Inflammatory macrophage treated with lipopolysaccharide for 4 hours (primary cell): Measurements from ENCODE around the gene LRMDA.
"Not testable (repeated sequence)": the region's sequence is repeated elsewhere in the genome, so short reads cannot be mapped to it uniquely, and the experiment has no call there.

Experiments
- DNase-seq: peaks from one replicate; pipeline ENCODE4 v3.0.0-alpha.2; 2020

The LRMDA gene

DNA sequence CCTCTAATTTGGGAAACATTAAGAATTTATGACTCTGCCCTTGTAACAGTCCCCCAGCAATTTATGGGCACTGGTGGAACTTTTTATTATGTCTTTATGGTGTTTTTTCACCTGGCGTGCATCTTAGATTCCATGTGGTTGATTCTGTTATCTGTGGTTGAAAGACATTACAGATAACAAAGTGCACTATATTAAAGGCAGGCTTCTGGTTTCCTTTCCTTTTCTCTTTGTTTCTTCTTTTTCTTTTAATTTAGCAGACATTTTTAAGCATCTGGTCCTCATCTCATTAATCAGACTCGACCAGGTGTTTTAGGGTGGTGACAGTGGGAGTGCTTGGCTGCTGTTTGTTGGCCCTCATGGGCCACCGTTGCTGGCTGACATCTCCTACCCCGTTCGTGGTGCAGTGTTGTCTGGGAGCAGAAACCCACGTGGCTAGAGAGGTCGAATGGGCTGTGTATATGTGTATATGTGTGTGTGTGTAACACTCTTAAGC lies 77.4 kb downstream of the LRMDA start:
- DNase-seq: no peak

DNA sequence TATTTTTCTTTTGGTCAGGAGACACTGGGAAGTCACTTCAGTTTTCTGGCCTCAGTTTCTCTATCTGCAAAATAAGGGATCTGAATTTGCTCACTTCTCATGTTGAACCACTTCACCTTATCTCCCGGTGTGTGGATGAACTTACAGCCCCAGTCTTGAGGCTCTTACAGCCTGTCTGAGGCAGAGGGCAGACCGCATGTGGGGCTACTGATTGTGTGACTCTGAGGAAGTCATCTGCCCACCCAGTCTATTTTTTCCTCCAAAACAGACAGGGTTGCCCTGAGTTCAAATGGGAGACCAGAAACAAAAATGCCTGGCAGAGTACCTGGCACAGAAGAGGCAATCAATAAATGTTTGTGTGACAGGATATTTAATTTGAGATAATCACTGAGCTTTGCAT lies 78.3 kb downstream of the LRMDA start:
- no peak for DNase-seq

DNA sequence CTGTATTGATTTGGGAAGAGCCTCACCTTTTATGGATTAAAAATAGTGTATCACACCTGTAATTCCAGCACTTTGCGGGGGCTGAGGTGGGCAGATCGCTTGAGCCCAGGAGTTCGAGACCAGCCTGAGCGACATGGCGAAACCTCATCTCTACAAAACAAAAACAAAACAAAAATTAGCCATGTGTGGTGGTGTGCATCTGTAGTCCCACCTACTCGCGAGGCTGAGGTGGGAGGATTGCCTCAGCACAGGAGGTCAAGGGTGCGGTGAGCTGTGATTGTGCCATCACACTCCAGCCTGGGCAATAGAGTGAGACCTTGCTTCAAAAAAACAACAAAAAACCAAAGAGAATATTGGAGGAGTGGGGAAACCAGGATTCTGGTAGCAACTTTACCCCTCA lies 79.6 kb downstream of the LRMDA start:
- no peak for DNase-seq

DNA sequence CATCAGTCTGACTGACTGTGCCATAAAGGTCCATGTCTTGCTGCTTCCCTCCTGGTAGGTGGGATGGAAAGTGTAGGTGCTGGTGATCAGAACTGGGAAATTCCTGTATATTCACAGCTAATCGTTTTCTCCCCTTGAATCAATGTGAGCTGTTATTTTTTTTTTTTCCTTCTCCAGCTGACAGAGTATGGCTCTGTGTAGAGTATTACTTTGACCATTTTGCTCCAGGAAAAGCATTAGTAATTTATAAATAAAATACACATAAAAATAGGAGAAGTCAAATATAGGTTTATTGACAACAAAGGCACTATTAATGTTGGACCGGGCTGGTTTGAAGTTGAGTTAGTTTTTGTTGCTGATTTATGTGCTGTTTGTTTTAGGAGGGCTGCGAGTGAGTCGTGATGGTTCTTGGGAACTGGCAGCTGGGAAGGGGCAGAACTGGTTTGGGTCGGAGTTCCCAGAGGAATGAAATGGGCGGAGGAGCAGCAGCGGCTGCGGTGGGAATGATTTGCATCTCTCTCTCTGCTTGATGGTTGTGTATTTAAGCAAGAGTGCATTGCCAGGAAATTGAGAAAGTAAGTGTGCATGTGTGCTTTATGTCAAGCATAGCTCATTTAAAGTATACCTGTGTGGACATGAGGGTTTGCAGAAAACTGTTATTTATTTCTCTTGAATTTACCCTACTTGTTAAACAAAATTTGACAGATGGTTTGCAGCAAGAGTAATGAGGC lies 80.9 kb downstream of the LRMDA start:
- DNase-seq: no peak

DNA sequence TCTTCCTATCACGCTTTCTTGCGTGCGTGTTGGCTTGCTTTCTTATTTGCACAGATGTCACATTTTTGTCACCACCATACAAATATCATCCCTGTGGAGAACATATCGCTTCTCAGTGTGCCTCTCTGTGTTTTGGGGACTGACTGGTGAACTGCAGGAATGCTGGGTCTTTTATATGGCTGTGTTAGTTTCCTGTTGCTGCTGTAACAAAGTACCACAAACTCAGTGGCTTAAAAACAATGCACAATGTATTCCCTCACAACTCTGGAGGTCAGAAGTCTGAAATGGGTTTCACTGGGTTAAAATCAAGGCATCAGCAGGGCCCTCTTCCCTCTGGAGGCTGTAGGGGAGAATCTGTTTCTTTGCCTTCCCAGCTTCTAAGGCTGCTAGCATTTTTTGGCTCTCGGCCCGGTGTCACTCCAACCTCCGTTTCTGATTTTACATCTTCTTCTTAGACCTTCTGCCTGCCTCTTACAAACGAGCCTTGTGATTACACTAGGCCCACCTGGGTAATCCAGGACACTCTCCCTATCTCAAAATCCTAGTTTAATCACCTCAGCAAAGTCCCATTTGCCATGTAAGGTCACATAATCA lies 82.0 kb downstream of the LRMDA start:
- no peak for DNase-seq

DNA sequence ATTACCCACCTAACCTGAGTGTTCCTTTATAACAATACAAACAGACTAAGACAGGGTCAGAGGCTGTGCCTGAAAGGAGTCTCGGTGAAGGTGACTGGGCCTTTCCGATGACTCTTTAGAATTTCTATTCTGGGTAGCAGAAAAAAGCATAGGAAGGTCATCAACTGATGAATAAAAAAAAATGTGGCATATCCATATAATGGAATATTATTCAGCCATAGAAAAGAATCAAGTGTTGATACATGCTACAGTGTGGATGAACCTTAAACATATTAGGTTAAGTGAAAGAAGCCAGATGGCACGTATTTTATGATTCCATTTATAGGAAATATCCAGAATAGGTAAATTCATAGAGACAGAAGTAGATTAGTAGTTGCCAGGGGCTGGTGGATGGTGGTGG lies 83.4 kb downstream of the LRMDA start:
- no peak for DNase-seq

DNA sequence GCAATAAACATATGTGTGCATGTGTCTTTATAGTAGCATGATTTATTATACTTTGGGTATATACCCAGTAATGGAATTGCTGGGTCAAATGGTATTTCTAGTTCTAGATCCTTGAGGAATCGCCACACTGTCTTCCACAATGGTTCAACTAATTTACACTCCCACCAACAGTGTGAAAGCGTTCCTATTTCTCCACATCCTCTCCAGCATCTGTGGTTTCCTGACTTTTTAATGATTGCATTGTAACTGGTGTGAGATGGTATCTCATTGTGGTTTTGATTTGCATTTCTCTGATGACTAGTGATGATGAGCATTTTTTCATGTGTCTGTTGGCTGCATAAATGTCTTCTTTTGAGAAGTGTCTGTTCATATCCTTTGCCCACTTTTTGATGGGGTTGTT lies 84.7 kb downstream of the LRMDA start:
- not testable (repeated sequence) for DNase-seq

DNA sequence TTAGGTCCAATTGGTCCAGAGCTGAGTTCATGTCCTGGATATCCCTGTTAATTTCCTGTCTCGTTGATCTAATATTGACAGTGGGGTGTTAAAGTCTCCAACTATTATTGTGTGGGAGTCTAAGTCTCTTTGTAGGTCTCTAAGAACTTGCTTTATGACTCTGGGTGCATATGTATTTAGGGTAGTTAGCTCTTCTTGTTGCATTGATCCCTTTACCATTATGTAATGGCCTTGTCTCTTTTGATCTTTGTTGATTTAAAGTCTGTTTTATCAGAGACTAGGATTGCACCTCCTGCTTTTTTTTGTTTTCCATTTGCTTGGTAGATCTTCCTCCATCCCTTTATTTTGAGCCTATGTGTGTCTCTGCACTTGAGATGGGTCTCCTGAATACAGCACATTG lies 87.8 kb downstream of the LRMDA start:
- not testable (repeated sequence) for DNase-seq

DNA sequence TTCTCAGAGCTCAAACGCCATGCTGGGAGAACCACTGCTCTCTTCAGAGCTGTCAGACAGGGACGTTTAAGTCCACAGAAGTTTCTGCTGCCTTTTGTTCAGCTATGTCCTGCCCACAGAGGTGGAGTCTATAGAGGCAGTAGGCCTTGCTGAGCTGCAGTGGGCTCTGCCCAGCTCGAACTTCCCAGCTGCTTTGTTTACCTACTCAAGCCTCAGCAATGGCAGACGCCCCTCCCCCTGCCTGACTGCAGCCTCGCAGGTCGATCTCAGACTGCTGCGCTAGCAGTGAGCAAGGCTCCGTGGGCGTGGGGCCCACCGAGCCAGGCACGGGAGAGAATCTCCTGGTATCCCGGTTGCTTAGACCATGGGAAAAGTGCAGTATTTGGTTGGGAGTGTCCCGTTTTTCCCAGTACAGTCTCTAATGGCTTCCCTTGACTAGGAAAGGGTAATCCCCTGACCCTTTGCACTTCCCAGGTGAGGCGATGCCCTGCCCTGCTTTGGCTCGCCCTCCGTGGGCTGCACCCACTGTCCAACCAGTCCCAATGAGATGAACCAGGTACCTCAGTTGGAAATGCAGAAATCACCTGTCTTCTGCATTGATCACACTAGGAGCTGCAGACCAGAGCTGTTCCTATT lies 89.9 kb downstream of the LRMDA start:
- DNase-seq: not testable (repeated sequence)

DNA sequence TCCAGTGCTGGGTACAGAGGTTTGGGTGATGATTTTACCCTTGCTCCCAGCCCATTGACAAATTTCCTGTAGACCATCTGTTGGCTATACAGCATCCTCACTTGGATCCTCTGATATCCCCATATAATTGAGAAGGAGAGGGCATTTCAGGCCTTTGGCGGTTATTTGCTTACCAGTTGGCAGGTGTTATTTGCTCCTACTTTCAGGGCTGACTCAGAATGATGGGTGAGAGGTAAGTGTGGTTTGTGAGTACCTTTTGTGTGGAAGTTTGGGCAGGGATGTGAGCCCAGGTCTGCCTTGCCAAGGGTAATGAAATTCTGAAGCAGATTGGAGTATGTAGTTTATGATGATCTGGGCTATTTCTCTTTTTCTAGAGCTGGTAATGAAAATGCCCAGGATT lies 93.6 kb downstream of the LRMDA start:
- no peak for DNase-seq

DNA sequence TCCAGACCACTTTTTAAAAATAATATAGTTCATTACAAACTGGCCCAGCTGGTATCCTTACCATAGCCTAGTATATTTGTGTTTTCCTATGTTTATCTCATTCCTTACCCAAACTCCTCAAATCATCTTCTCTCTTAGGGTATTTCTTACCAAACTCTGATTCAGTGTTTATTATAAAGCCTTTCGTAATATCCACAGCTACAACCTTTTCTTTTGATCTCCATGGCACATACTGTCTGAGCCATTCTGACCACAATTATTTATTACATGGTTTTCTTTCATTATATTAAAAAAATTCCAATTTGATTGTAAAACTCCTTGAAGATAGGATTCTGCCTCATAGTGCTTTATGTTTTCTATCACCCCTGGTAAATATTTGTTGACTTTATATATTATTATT lies 94.2 kb downstream of the LRMDA start:
- DNase-seq: no peak

DNA sequence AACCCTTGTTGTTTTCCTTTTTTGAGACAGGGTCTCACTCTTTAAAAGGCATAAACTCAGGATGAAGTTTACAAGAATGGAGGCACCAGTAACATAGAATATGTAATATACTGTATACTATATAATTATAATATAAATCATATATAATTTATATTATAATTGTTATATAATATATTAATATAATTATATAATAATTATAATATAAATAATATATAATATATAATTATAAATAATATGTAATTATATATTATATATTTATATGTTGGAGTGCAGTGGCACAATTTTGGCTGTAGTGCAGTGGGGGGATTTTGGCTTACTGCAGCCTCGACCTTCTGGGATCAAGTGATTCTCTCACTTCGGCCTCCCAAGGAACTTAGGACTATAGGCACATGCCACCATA lies 96.1 kb downstream of the LRMDA start:
- DNase-seq: no peak

DNA sequence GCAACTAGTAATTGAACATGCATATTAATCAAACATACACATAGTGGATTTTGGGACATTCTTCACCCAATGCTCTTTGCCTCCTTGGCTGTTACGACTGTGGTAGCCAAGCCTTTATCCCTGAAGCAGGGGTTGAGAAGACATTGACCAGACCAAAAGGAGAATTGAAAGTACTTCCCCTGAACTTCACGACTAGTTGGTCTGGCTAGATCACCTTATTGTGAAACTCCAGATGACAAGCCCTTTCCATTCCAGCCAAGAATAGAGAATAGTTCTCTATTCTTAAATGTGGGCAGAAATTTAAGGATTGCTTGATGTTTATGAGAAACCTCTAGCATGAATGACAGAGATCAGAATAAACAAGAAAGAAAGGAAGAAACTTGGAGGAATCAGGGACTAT lies 97.0 kb downstream of the LRMDA start:
- peak; percentile 95 for DNase-seq

DNA sequence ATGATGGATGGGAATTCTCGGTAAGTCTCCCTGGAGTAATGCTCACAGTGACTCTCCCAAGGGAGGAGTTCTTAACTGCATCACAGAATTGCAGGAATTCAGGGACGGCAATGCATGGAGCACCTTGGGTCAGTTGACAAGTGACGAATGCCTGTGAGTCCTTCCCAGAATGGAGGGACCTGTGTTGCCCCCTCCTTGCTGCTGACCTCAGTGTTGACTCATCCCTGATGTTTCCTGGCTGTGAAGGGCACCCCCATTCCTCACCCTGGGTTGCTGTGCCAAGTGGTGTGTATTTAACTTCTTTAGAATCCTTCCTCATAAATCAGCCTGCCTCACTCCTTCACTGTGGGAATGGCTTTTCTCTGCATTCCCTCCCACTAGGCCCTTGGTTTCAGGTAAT lies 98.9 kb downstream of the LRMDA start:
- no peak for DNase-seq

DNA sequence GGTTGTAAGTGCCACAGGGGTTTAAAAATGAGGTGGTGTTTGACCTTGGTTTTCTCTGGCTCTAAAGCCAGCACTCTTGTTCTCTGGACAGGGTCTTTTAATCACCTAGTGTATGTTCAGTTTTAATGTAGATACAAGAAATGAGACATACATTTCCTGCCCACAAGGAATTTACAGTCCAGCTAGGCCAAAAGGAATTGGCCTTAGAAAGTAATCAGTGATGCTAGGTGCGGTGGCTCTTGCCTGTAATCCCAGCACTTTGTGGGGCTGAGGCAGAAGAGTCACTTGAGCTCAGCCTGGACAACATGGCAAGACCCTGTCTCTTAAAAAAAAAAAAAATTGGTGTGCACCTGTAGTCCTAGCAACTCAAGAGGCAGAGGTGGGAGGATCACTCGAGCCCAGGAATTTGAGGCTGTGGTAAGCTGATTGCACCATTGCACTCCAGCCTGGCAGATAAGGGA lies 100.2 kb downstream of the LRMDA start:
- DNase-seq: no peak

DNA sequence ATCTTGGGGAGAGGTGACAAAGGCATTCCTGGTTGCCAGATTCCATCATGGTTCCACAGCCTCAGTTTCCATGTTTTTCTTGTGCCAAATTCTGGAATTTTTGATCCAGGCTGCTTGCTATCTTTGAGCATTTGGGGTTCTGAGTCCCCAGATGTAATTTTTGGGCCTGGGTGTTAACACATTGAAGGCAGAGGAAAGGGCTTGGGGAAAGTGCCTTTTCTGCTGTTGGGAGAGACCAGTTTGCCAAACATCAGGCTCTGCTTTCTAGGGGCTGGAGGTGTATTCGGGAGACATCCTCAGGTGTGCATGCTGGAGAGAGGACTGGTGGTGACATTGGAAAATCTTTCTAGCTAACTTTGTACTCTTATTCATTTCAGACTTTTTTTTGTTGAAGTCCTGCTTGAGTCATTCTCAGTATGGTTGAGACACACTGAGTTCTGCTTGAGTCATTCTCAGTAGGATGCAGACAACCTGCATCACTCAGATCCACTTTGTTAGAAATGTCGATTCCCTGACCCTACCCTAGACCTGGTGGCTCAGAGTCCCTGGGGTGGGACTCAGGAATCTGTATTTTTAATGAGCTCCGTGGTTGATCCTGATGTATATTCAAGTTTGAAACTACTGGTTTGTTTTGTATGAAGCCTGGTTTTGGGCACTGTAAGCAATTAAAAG lies 101.0 kb downstream of the LRMDA start:
- peak; percentile 70 for DNase-seq

DNA sequence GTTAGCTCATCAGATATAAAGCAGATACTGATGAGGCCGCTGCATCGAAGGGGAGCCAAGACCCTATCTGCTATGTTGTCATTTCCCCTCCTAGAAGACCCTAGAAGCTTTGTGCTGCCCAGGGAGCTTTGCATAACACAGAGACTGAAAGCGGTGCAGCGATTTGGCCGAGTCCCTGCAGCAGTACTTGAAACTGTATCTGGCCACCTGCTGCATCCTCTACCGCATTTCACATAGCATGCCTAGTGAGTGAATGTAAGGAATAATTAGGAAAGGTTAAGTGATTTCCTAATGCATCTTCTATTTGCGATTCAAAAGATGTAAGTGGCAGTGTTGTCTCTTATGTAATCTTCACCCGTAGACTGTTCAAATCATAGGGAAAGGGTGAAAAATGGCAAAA lies 106.7 kb downstream of the LRMDA start:
- no peak for DNase-seq

DNA sequence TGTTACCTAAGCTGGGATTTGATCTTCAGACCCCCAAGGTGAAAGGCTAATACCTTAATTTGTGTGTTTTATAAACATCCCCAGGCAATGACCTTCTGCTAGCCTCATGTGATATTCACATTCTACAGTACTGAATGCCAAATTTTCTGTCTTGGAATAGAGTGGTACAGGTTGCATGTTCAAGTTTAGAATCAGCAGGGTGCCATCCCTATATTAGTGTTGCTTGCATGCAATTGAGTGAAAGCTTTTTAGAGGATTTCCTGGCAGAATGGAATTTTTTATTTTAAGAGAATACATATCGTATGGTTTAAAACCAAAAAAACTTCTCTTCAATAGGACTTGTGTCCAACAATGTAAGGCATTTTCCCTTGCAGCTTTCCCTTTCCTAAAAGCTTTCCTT lies 107.3 kb downstream of the LRMDA start:
- DNase-seq: no peak

DNA sequence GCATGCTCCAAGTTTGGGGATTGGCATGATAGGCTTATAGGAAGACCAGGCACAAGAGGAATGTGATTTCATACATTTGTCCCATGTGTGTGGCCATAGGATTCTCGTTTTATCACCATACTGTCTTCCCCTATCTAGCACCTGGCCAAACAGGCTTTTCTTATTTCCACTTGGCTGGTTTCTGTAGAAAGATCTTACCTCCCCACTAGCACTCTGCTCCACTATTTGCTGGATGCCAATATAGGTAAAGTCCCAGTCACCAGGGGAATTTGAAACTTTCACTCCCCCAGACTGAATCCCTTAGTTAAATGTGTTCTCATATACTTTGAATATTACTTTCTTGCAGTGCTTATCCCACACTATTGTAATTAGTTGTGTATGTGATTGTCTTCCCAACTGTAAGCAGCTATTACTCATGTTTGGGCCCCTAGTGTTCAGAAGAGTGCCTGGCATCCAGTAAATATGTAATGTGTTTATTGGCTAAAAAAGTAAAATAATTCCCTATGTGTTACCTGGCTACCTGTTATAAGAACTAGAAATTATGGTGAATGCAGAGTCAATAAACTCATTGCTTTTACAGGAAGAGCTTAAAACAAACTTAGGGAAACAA lies 109.0 kb downstream of the LRMDA start:
- no peak for DNase-seq

DNA sequence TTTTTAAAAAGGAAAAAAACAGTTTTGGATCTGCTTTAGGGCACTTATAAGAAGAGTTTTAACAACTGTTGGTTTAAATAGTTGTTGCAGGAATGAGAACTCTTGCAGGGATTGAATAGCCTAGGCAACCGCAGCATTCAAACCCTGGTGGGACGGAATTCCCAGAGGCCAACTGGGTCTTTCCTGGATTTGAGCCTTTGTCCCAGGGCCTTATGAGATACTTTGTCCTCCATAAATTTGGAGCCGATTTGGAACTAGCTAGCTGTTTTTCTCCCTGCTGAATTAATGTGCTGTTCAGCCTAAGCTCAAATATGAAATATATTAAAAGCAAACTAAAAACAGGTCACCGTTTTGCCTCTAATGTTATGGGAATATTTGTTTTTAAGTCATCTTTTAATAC lies 109.6 kb downstream of the LRMDA start:
- DNase-seq: no peak

DNA sequence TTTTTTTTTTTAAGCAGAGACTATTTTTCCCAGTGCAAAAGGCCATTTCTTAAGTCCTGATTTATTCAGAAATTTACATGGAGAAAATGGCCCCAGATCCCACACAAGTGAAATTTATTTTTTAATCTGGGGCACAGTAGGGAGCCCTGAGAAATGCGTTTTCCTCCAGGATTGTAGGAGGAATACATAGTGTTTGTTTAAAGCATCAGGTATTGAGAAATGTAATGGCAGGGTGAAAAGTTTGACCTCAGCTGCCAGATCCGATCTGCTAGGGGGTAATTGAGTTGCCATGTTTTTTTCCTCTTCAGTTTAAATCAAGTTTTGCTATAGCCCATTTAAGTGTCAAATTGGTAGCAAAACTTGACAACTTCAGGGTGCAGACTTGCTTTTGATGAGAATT lies 110.0 kb downstream of the LRMDA start:
- DNase-seq: no peak

DNA sequence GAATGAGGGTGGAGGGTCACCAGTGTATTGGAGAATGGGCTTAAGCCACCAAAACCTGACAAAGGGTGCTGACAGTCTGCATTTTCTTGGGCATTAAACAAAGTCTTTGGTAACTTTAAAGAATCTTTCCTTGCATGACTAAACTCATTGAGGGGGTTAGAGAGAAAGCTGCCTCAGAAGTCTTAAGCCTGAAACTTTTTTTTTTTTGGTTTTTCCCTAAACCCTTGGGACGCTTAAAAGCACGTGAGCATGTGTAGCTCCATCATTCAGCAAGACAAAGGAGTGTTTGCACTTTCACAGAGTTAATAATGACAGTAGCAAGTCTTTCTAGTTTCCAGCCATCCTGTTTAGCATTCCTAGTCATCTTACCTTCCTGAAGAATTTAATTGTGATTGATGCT lies 110.7 kb downstream of the LRMDA start:
- DNase-seq: no peak

DNA sequence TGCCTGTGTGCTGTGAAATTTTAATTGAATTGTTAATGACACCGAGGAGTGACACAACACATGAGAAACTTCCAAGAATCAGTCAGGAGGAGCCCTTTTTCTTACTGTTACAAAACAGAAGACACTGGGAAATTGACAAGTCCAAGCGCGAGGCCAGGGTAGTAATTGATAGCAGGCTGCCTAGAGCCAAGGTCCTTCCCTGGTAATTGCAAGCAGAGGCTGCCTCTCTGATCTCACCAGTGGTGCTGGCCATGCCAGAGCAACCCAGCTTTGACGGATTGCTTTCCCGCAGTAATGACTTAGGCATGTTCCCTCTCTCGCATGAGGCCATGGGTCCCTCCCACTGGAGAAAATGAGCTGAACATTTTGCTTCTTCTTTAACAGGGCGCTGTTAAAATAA lies 111.5 kb downstream of the LRMDA start:
- DNase-seq: no peak
